CD4-positive, alpha-beta memory T cell (primary cell): ENCODE data around the gene DCLK2. TPM values are rescaled to one million over a fixed set of nuclear protein-coding genes. Genes with fewer than 3 reads are reported as not detected.

Source experiments
- CTCF ChIA-PET: fragments of 350-600 bp; sonication (Branson Sonifier 250); formaldehyde crosslinking; loops from one replicate; lab custom pipeline; 2021; ENCODE audit warnings: inconsistent platforms; ENCODE audit not compliant: partially characterized antibody; lab: Charles Lee
- POLR2A ChIA-PET: fragments of 350-600 bp; sonication (Branson Sonifier 250); formaldehyde crosslinking; loops from one replicate; lab custom pipeline; 2021; ENCODE audit not compliant: partially characterized antibody; lab: Charles Lee
- DNase-seq, 5 donors: peaks; one replicate each; pipeline versions ENCODE4 v3.0.0 to v3.0.0-alpha.2; 2020 to 2022; ENCODE audit warnings: mixed read lengths in 1 of 5
- H3K27ac ChIP-seq: one replicate; pipeline ENCODE4 v1.7.0; 2013; ENCODE audit warnings: low read depth, low read length
- H3K27me3 ChIP-seq: 2 replicates; pipeline ENCODE4 v1.7.0; 2013; ENCODE audit warnings: mild to moderate bottlenecking, low read length, moderate library complexity; ENCODE audit not compliant: insufficient read depth
- H3K36me3 ChIP-seq: 2 replicates; pipeline ENCODE4 v1.7.0; 2013; ENCODE audit warnings: mild to moderate bottlenecking, low read length, moderate library complexity; ENCODE audit not compliant: insufficient read depth
- H3K4me1 ChIP-seq: 2 replicates; pipeline ENCODE4 v1.7.0; 2013; ENCODE audit warnings: mild to moderate bottlenecking, low read length, moderate library complexity; ENCODE audit not compliant: insufficient read depth
- H3K4me3 ChIP-seq, 2 donors: one replicate each; pipeline ENCODE4 v1.7.0; 2013; ENCODE audit warnings: low read length in 2 of 2, mild to moderate bottlenecking in 1 of 2
- H3K9me3 ChIP-seq, 2 donors: one replicate each; pipeline ENCODE4 v1.7.0; 2013; ENCODE audit warnings: low read length in 2 of 2, control low read depth in 1 of 2; ENCODE audit not compliant: control insufficient read depth in 1 of 2
- H3K27ac Mint-ChIP-seq, 7 donors: one replicate each; pipeline ENCODE4 v1.8.0; 2020 to 2021; ENCODE audit warnings: mixed read lengths in 7 of 7, mild to moderate bottlenecking in 6 of 7, inconsistent platforms in 3 of 7, moderate library complexity in 3 of 7
- H3K27me3 Mint-ChIP-seq, 2 donors: one replicate each; pipeline ENCODE4 v1.8.0; 2020 to 2021; ENCODE audit warnings: mixed read lengths in 2 of 2
- H3K36me3 Mint-ChIP-seq, 2 donors: one replicate each; pipeline ENCODE4 v1.8.0; 2020 to 2021; ENCODE audit warnings: mixed read lengths in 2 of 2, inconsistent platforms in 1 of 2, mild to moderate bottlenecking in 1 of 2
- H3K4me1 Mint-ChIP-seq, 4 donors: one replicate each; pipeline ENCODE4 v1.8.0; 2020 to 2021; ENCODE audit warnings: mixed read lengths in 4 of 4, mild to moderate bottlenecking in 1 of 4
- H3K4me3 Mint-ChIP-seq, 8 donors: one replicate each; pipeline ENCODE4 v1.8.0; 2020 to 2021; ENCODE audit warnings: mixed read lengths in 8 of 8, mild to moderate bottlenecking in 7 of 8, moderate library complexity in 6 of 8, inconsistent platforms in 3 of 8
- H3K9me3 Mint-ChIP-seq, 8 donors: one replicate each; pipeline ENCODE4 v1.8.0; 2020 to 2021; ENCODE audit warnings: mixed read lengths in 8 of 8, mild to moderate bottlenecking in 5 of 8, inconsistent platforms in 3 of 8, moderate library complexity in 1 of 8
- intact Hi-C: fragments of 100-400 bp; cut with micrococcal nuclease; formaldehyde crosslinking; loops from one replicate; pipeline ENCODE4 v1.15.1; 2023
- polyA plus RNA-seq, 2 donors: library from polyadenylated mRNA; unstranded; fragments of 300-500 nt; fragmentation: Illumina TruSeq; gene quantifications; one replicate each; pipeline ENCODE4 v1.2.3, GENCODE V29; 2021
- total RNA-seq, 2 experiments: library from RNA; stranded (reverse); gene quantifications; one replicate each; pipeline ENCODE4 v1.2.3, GENCODE V29; 2021

Gene DCLK2
- total and polyA plus RNA-seq, 4 experiments from 2014 or later: not detected

GRCh38 chr4:150216726-150217125 is 138.5 kb downstream of the DCLK2 start:
- ChIA-PET POLR2A (no interaction called here), CTCF (no interaction called here)
- no peaks in the 10 kb centered on the region for H3K36me3 ChIP-seq
- no peaks in the 10 kb centered on the region for H3K9me3 Mint-ChIP-seq
- intact Hi-C loops: no loop called here
- H3K27me3 Mint-ChIP-seq: peaks cover under 1 to 2% of the 10 kb centered on the region in 2 donors
- H3K27ac ChIP-seq: no peak overlapping the region
- H3K27me3 ChIP-seq: no peaks in the 10 kb centered on the region
- no peak overlapping the region for H3K4me3 ChIP-seq
- H3K36me3 Mint-ChIP-seq: no peaks in the 10 kb centered on the region
- DNase-seq: no peak
- no peaks in the 10 kb centered on the region for H3K4me1 Mint-ChIP-seq
- H3K4me3 Mint-ChIP-seq: no peak overlapping the region
- H3K9me3 ChIP-seq: no peaks in the 10 kb centered on the region
- H3K4me1 ChIP-seq: no peaks in the 10 kb centered on the region
- no peak overlapping the region for H3K27ac Mint-ChIP-seq

GRCh38 chr4:150217192-150217591 is 138.9 kb downstream of the DCLK2 start:
- no peak for DNase-seq
- intact Hi-C loops: no loop called here
- Histone ChIP-seq H3K27ac (no peak overlapping the region), H3K9me3 (no peaks in the 10 kb centered on the region), H3K4me3 (no peak overlapping the region), H3K27me3 (no peaks in the 10 kb centered on the region), H3K36me3 (no peaks in the 10 kb centered on the region), H3K4me1 (no peaks in the 10 kb centered on the region)
- H3K36me3 Mint-ChIP-seq: no peaks in the 10 kb centered on the region
- H3K4me3 Mint-ChIP-seq: no peak overlapping the region
- POLR2A ChIA-PET: no interaction called here
- H3K27me3 Mint-ChIP-seq: peaks cover 0 to 2% of the 10 kb centered on the region in 2 donors
- no peaks in the 10 kb centered on the region for H3K9me3 Mint-ChIP-seq
- no peaks in the 10 kb centered on the region for H3K4me1 Mint-ChIP-seq
- CTCF ChIA-PET: no interaction called here
- H3K27ac Mint-ChIP-seq: no peak overlapping the region

GRCh38 chr4:150217808-150218207 is 139.6 kb downstream of the DCLK2 start:
- DNase-seq: no peak
- intact Hi-C loops: no loop called here
- H3K27ac Mint-ChIP-seq: no peak overlapping the region
- H3K36me3 Mint-ChIP-seq: no peaks in the 10 kb centered on the region
- H3K4me1 Mint-ChIP-seq: no peaks in the 10 kb centered on the region
- no peaks in the 10 kb centered on the region for H3K9me3 Mint-ChIP-seq
- ChIA-PET POLR2A (no interaction called here), CTCF (no interaction called here)
- peaks cover 0 to 2% of the 10 kb centered on the region in 2 donors for H3K27me3 Mint-ChIP-seq
- H3K4me3 Mint-ChIP-seq: no peak overlapping the region
- Histone ChIP-seq H3K4me3 (no peak overlapping the region), H3K4me1 (no peaks in the 10 kb centered on the region), H3K9me3 (no peaks in the 10 kb centered on the region), H3K27ac (no peak overlapping the region), H3K36me3 (no peaks in the 10 kb centered on the region), H3K27me3 (no peaks in the 10 kb centered on the region)

GRCh38 chr4:150218447-150218846 is 140.2 kb downstream of the DCLK2 start:
- ChIA-PET POLR2A (no interaction called here), CTCF (no interaction called here)
- Mint-ChIP-seq H3K4me1 (no peaks in the 10 kb centered on the region), H3K4me3 (no peak overlapping the region), H3K27ac (no peak overlapping the region), H3K9me3 (no peaks in the 10 kb centered on the region), H3K36me3 (no peaks in the 10 kb centered on the region), H3K27me3 (peaks cover 0 to 2% of the 10 kb centered on the region in 2 donors)
- Histone ChIP-seq H3K36me3 (no peaks in the 10 kb centered on the region), H3K4me3 (no peak overlapping the region), H3K9me3 (no peaks in the 10 kb centered on the region), H3K4me1 (no peaks in the 10 kb centered on the region), H3K27me3 (no peaks in the 10 kb centered on the region), H3K27ac (no peak overlapping the region)
- DNase-seq: no peak
- intact Hi-C loops: no loop called here

GRCh38 chr4:150219841-150220240 is 141.6 kb downstream of the DCLK2 start:
- H3K4me1 ChIP-seq: no peaks in the 10 kb centered on the region
- H3K27me3 ChIP-seq: no peaks in the 10 kb centered on the region
- no peaks in the 10 kb centered on the region for H3K36me3 Mint-ChIP-seq
- ChIA-PET CTCF (interaction anchor here (0.7 kb wide), 1 partner anchor 374 kb away, joined by 3 read pairs; no protein-coding TSS in a partner anchor), POLR2A (no interaction called here)
- peaks cover 0 to 2% of the 10 kb centered on the region in 2 donors for H3K27me3 Mint-ChIP-seq
- no peak overlapping the region for H3K27ac ChIP-seq
- H3K9me3 ChIP-seq: no peaks in the 10 kb centered on the region
- H3K9me3 Mint-ChIP-seq: no peaks in the 10 kb centered on the region
- intact Hi-C loops: no loop called here
- no peak for DNase-seq
- H3K27ac Mint-ChIP-seq: no peak overlapping the region
- H3K4me3 ChIP-seq: no peak overlapping the region
- no peak overlapping the region for H3K4me3 Mint-ChIP-seq
- no peaks in the 10 kb centered on the region for H3K36me3 ChIP-seq
- no peaks in the 10 kb centered on the region for H3K4me1 Mint-ChIP-seq

- H3K27ac ChIP-seq: no peak overlapping the region
- no peaks in the 10 kb centered on the region for H3K27me3 ChIP-seq
- intact Hi-C loops: no loop called here
- no peaks in the 10 kb centered on the region for H3K36me3 ChIP-seq
- CTCF ChIA-PET: interaction anchor here (1.3 kb wide), 1 partner anchor 18 kb away, joined by 3 read pairs; no protein-coding TSS in a partner anchor
- H3K4me3 ChIP-seq: no peak overlapping the region
- H3K27ac Mint-ChIP-seq: no peak overlapping the region
- H3K4me3 Mint-ChIP-seq: no peak overlapping the region
- no peaks in the 10 kb centered on the region for H3K36me3 Mint-ChIP-seq
- no peaks in the 10 kb centered on the region for H3K4me1 Mint-ChIP-seq
- no peaks in the 10 kb centered on the region for H3K9me3 ChIP-seq
- no peaks in the 10 kb centered on the region for H3K9me3 Mint-ChIP-seq
- peaks cover 4 to 7% of the 10 kb centered on the region in 2 donors for H3K27me3 Mint-ChIP-seq
- POLR2A ChIA-PET: no interaction called here
- no peak for DNase-seq
- no peaks in the 10 kb centered on the region for H3K4me1 ChIP-seq
These were observed 146.8 kb downstream of the DCLK2 start for GRCh38 chr4:150224896-150225591.

- Mint-ChIP-seq H3K4me1 (no peaks in the 10 kb centered on the region), H3K27me3 (peaks cover 9% of the 10 kb centered on the region in 2 donors), H3K27ac (no peak overlapping the region), H3K9me3 (no peaks in the 10 kb centered on the region), H3K4me3 (no peak overlapping the region), H3K36me3 (no peaks in the 10 kb centered on the region)
- CTCF ChIA-PET: no interaction called here
- intact Hi-C loops: no loop called here
- H3K36me3 ChIP-seq: no peaks in the 10 kb centered on the region
- no peak overlapping the region for H3K4me3 ChIP-seq
- no peak for DNase-seq
- POLR2A ChIA-PET: no interaction called here
- H3K27me3 ChIP-seq: no peaks in the 10 kb centered on the region
- H3K4me1 ChIP-seq: no peaks in the 10 kb centered on the region
- no peak overlapping the region for H3K27ac ChIP-seq
- no peaks in the 10 kb centered on the region for H3K9me3 ChIP-seq
These were observed 151.3 kb downstream of the DCLK2 start for GRCh38 chr4:150229520-150229919.
